Measurements from ENCODE around the gene MPHOSPH9.
A peak's percentile ranks its signal among the peaks of the same experiment; 100 is the strongest.
"Not testable (repeated sequence)": the region's sequence is repeated elsewhere in the genome, so short reads cannot be mapped to it uniquely, and the experiment has no call there.

Gene MPHOSPH9

DNA sequence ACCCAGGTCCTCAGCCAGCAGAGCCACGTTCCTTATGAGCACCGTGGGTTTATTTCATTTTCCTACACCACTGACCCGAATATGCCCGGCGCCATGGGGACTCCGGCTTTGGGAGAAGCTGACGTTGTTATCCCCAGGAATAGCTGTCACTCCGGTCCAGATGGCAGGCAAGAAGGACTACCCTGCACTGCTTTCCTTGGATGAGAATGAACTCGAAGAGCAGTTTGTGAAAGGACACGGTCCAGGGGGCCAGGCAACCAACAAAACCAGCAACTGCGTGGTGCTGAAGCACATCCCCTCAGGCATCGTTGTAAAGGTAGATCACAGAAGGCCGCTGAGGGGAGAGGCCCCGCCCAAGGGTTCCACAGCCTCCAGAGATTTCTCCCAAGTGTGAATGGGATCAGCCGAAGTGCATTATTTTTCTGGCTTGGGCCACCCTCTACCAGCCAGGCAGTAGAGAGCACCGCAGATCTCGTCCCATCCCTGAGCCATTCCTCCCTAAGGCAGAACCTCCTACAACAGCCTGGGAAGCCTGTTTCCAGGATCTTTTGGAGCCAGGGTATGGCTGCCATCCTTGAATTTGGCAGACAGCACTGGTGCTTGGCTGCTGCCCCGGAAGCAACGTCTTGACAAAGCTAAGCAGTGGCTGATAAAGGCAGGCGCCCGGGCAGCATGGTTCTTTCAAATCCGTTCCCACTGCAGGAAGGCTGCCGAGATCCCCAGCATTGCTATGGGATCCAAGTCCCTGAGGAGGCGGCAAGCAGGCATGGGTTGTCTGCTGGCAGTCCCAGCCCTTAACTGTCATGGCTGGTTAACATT, 20.9 kb upstream of the MPHOSPH9 start:
- no peaks in the 10 kb centered on the region for H3K9me3 ChIP-seq (ENCODE audit: control insufficient read depth, insufficient read depth, low read length)
- no peaks in the 10 kb centered on the region for H3K27me3 ChIP-seq (ENCODE audit: control insufficient read depth, insufficient read depth, low read length)
- peaks cover 23% of the 10 kb centered on the region for H3K36me3 ChIP-seq (ENCODE audit: control insufficient read depth, insufficient read depth, low read length)
- no peaks in the 10 kb centered on the region for H3K4me1 ChIP-seq (ENCODE audit: control insufficient read depth, insufficient read depth, low read length)
- no peak overlapping the region for H3K4me3 ChIP-seq (ENCODE audit: low read depth, low read length)
- H3K9ac ChIP-seq (ENCODE audit: low read depth, low read length), result no peak overlapping the region

- peaks cover 15% of the 10 kb centered on the region for H3K36me3 ChIP-seq (ENCODE audit: control insufficient read depth, insufficient read depth, low read length)
- H3K9me3 ChIP-seq (ENCODE audit: control insufficient read depth, insufficient read depth, low read length); H3K4me1 ChIP-seq (ENCODE audit: control insufficient read depth, insufficient read depth, low read length); H3K9ac ChIP-seq (ENCODE audit: low read depth, low read length); H3K4me3 ChIP-seq (ENCODE audit: low read depth, low read length); H3K27me3 ChIP-seq (ENCODE audit: control insufficient read depth, insufficient read depth, low read length): not testable (repeated sequence)
Observed at GRCh38 chr12:123252365-123252764, 19.4 kb upstream of the MPHOSPH9 start.

GRCh38 chr12:123251403-123252076, 18.6 kb upstream of the MPHOSPH9 start:
- no peaks in the 10 kb centered on the region for H3K27me3 ChIP-seq (ENCODE audit: control insufficient read depth, insufficient read depth, low read length)
- H3K9ac ChIP-seq (ENCODE audit: low read depth, low read length), result peak overlapping the region; percentile 47
- no peaks in the 10 kb centered on the region for H3K4me1 ChIP-seq (ENCODE audit: control insufficient read depth, insufficient read depth, low read length)
- no peak overlapping the region for H3K4me3 ChIP-seq (ENCODE audit: low read depth, low read length)
- peaks cover 15% of the 10 kb centered on the region for H3K36me3 ChIP-seq (ENCODE audit: control insufficient read depth, insufficient read depth, low read length)
- no peaks in the 10 kb centered on the region for H3K9me3 ChIP-seq (ENCODE audit: control insufficient read depth, insufficient read depth, low read length)

DNA sequence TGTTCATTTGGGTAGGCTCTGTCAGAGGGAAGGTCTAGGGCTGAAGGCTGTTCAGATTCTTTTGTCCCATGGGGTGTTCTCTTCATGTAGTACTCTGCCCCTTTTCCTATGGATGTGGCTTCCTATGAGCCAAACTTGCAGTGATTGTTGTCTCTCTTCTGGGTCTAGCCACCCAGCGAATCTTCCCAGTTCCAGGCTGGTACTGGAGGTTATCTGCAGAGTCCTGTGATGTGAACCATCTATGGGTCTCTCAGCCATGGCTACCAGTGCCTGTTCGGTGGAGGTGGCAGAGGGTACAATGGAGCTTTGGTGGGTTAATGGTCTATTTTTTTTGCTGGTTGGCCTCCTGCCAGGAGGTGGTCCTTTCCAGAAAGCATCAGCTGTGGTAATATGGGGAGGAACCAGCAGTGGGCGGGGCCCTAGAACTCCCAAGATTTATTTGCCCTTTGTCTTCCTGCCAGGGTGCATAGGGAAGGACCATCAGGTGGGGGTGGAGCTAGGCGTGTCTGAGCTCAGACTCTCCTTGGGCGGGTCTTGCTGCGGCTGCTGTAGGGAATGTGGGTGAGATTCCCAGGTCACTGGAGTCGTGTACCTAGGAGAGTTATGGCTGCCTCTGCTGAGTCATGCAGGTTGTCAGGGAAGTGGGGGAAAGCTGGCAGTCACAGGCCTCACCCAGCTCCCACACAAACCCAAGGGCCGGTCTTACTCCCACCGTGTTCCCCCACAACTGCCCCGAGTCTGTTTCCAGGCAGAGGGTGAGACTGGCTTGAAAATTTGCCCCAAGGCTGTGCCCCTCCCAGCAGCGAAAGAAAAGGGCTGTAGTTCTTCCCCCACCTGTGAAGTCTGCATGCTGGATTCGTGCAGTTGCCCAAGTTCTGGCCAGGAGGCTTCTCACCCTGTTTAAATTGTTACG, 17.8 kb upstream of the MPHOSPH9 start:
- H3K9me3 ChIP-seq (ENCODE audit: control insufficient read depth, insufficient read depth, low read length), result no peaks in the 10 kb centered on the region
- no peaks in the 10 kb centered on the region for H3K4me1 ChIP-seq (ENCODE audit: control insufficient read depth, insufficient read depth, low read length)
- no peaks in the 10 kb centered on the region for H3K27me3 ChIP-seq (ENCODE audit: control insufficient read depth, insufficient read depth, low read length)
- peaks cover 10% of the 10 kb centered on the region for H3K36me3 ChIP-seq (ENCODE audit: control insufficient read depth, insufficient read depth, low read length)
- peak overlapping the region; percentile 47 for H3K9ac ChIP-seq (ENCODE audit: low read depth, low read length)
- no peak overlapping the region for H3K4me3 ChIP-seq (ENCODE audit: low read depth, low read length)

GRCh38 chr12:123248996-123249741, 16.2 kb upstream of the MPHOSPH9 start:
- H3K27me3 ChIP-seq (ENCODE audit: control insufficient read depth, insufficient read depth, low read length); H3K36me3 ChIP-seq (ENCODE audit: control insufficient read depth, insufficient read depth, low read length); H3K9ac ChIP-seq (ENCODE audit: low read depth, low read length); H3K9me3 ChIP-seq (ENCODE audit: control insufficient read depth, insufficient read depth, low read length); H3K4me1 ChIP-seq (ENCODE audit: control insufficient read depth, insufficient read depth, low read length); H3K4me3 ChIP-seq (ENCODE audit: low read depth, low read length): not testable (repeated sequence)

- not testable (repeated sequence) for H3K4me3 ChIP-seq (ENCODE audit: low read depth, low read length); H3K4me1 ChIP-seq (ENCODE audit: control insufficient read depth, insufficient read depth, low read length); H3K27me3 ChIP-seq (ENCODE audit: control insufficient read depth, insufficient read depth, low read length); H3K36me3 ChIP-seq (ENCODE audit: control insufficient read depth, insufficient read depth, low read length); H3K9me3 ChIP-seq (ENCODE audit: control insufficient read depth, insufficient read depth, low read length); H3K9ac ChIP-seq (ENCODE audit: low read depth, low read length)
Observed at GRCh38 chr12:123248129-123248528, 15.2 kb upstream of the MPHOSPH9 start.

GRCh38 chr12:123245678-123246077, 12.7 kb upstream of the MPHOSPH9 start:
- H3K36me3 ChIP-seq (ENCODE audit: control insufficient read depth, insufficient read depth, low read length), result peaks cover 7% of the 10 kb centered on the region
- H3K9ac ChIP-seq (ENCODE audit: low read depth, low read length), result no peak overlapping the region
- H3K4me3 ChIP-seq (ENCODE audit: low read depth, low read length), result no peak overlapping the region
- no peaks in the 10 kb centered on the region for H3K4me1 ChIP-seq (ENCODE audit: control insufficient read depth, insufficient read depth, low read length)
- H3K9me3 ChIP-seq (ENCODE audit: control insufficient read depth, insufficient read depth, low read length), result no peaks in the 10 kb centered on the region
- H3K27me3 ChIP-seq (ENCODE audit: control insufficient read depth, insufficient read depth, low read length), result no peaks in the 10 kb centered on the region

DNA sequence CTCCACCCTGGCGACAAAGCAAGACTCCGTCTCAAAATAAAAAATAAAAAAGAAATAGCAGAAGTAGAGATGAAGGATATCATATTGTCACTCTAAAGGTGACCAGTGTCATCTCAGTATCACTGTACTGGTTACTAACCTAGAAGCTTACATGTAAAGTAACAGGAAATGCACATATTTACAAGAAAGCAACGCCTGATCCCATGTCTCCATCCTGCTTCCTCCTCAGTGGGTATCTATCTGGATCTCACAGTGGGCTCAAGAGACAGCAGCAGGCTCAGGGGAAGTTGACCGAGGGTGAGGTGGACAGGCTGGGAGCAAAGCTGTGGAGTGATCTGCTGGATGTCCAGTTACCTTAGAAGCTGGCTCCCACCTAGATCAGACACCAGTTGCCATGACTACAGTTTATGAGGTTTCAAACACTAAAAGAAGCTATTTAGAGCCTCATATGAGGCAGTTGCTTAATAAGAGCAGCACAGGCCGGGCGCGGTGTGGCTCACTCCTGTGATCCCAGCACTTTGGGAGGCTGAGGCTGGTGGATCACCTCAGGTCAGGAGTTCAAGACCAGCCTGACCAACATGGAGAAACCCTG, 10.8 kb upstream of the MPHOSPH9 start:
- no peak overlapping the region for H3K4me3 ChIP-seq (ENCODE audit: low read depth, low read length)
- no peak overlapping the region for H3K9ac ChIP-seq (ENCODE audit: low read depth, low read length)
- no peaks in the 10 kb centered on the region for H3K4me1 ChIP-seq (ENCODE audit: control insufficient read depth, insufficient read depth, low read length)
- no peaks in the 10 kb centered on the region for H3K36me3 ChIP-seq (ENCODE audit: control insufficient read depth, insufficient read depth, low read length)
- H3K27me3 ChIP-seq (ENCODE audit: control insufficient read depth, insufficient read depth, low read length), result no peaks in the 10 kb centered on the region
- no peaks in the 10 kb centered on the region for H3K9me3 ChIP-seq (ENCODE audit: control insufficient read depth, insufficient read depth, low read length)

- no peaks in the 10 kb centered on the region for H3K9me3 ChIP-seq (ENCODE audit: control insufficient read depth, insufficient read depth, low read length)
- no peaks in the 10 kb centered on the region for H3K27me3 ChIP-seq (ENCODE audit: control insufficient read depth, insufficient read depth, low read length)
- H3K4me3 ChIP-seq (ENCODE audit: low read depth, low read length), result no peak overlapping the region
- no peaks in the 10 kb centered on the region for H3K4me1 ChIP-seq (ENCODE audit: control insufficient read depth, insufficient read depth, low read length)
- no peaks in the 10 kb centered on the region for H3K36me3 ChIP-seq (ENCODE audit: control insufficient read depth, insufficient read depth, low read length)
- no peak overlapping the region for H3K9ac ChIP-seq (ENCODE audit: low read depth, low read length)
Observed at GRCh38 chr12:123242116-123242904, 9.4 kb upstream of the MPHOSPH9 start.

GRCh38 chr12:123238961-123239360, 6.0 kb upstream of the MPHOSPH9 start:
- no peak overlapping the region for H3K4me3 ChIP-seq (ENCODE audit: low read depth, low read length)
- H3K27me3 ChIP-seq (ENCODE audit: control insufficient read depth, insufficient read depth, low read length), result no peaks in the 10 kb centered on the region
- H3K9ac ChIP-seq (ENCODE audit: low read depth, low read length), result no peak overlapping the region
- H3K36me3 ChIP-seq (ENCODE audit: control insufficient read depth, insufficient read depth, low read length), result peaks cover 4% of the 10 kb centered on the region
- H3K4me1 ChIP-seq (ENCODE audit: control insufficient read depth, insufficient read depth, low read length), result no peaks in the 10 kb centered on the region
- H3K9me3 ChIP-seq (ENCODE audit: control insufficient read depth, insufficient read depth, low read length), result no peaks in the 10 kb centered on the region

Measured in iPS-15b (cell line).